Vagina (tissue), 2 donors: ENCODE results near the gene FIBCD1. TPM values are rescaled to one million over a fixed set of nuclear protein-coding genes. Genes with fewer than 3 reads are reported as not detected.

Experiments
- DNase-seq, 2 donors: peaks; one replicate each; pipeline ENCODE4 v3.0.0-alpha.2; 2017; ENCODE audit errors: extremely low spot score in 2 of 2
- H3K27ac ChIP-seq: fragments of 200-600 bp; sonication (generic); one replicate; pipeline ENCODE4 v1.5.1; 2019
- H3K27me3 ChIP-seq: fragments of 200-600 bp; sonication (generic); one replicate; pipeline ENCODE4 v1.5.1; 2019
- H3K36me3 ChIP-seq, 2 donors: fragments of 200-600 bp; sonication (generic); one replicate each; pipeline ENCODE4 v1.5.1; 2017 to 2019
- H3K4me1 ChIP-seq: fragments of 200-600 bp; sonication (generic); one replicate; pipeline ENCODE4 v1.5.1; 2019
- H3K4me3 ChIP-seq, 2 donors: fragments of 200-600 bp; sonication (generic); 1 replicate in 1 of 2; 2 replicates in 1 of 2; pipeline ENCODE4 v1.5.1; 2016 to 2019
- H3K9me3 ChIP-seq: fragments of 200-600 bp; sonication (generic); one replicate; pipeline ENCODE4 v1.5.1; 2019
- CTCF ChIP-seq, 3 experiments: fragments of 450-650 bp in 2 of 3; fragments of 200-600 bp in 1 of 3; sonication (generic) in 1 of 3; IDR thresholded peaks; one replicate each; pipeline ENCODE4 v1.5.1; 2017 to 2019; ENCODE audit warnings: antibody characterized with exemption in 3 of 3, mild to moderate bottlenecking in 2 of 3, moderate library complexity in 2 of 3
- POLR2A ChIP-seq, 2 donors: fragments of 450-650 bp; IDR thresholded peaks; one replicate each; pipeline ENCODE4 v1.6.1; 2017; ENCODE audit warnings: antibody characterized with exemption in 2 of 2, mild to moderate bottlenecking in 2 of 2, moderate library complexity in 2 of 2
- POLR2AphosphoS5 ChIP-seq, 2 donors: sonication (generic); formaldehyde crosslinking; IDR thresholded peaks; one replicate each; pipeline ENCODE4 v1.9.0; 2017; ENCODE audit warnings: antibody characterized with exemption in 2 of 2, mild to moderate bottlenecking in 2 of 2, low read depth in 1 of 2; ENCODE audit not compliant: insufficient read depth in 1 of 2
- intact Hi-C: fragments of 100-400 bp; cut with DNase I; formaldehyde crosslinking; loops from one replicate; pipeline ENCODE4 v1.15.1; 2023
- total RNA-seq: library from RNA; depleted of rRNA; stranded (reverse); fragments of >200 nt; gene quantifications from one replicate; pipeline ENCODE4 v1.2.3, GENCODE V29; 2016

The FIBCD1 gene
- total RNA-seq, 1 donor from 2014 or later, result not detected

GRCh38 chr9:130982636-130983358 is 43.8 kb upstream of the FIBCD1 start:
- H3K27me3 ChIP-seq, result no peaks in the 10 kb centered on the region
- no peaks in the 10 kb centered on the region for H3K9me3 ChIP-seq
- no peaks in the 10 kb centered on the region for H3K4me1 ChIP-seq
- no peak for DNase-seq
- intact Hi-C loops, result no loop called here
- TF ChIP-seq POLR2A (IDR thresholded peaks at IDR 0.05) (no peak), POLR2AphosphoS5 (IDR thresholded peaks at IDR 0.05; ENCODE audit: insufficient read depth in 1 of 2, low read depth in 1 of 2) (no peak), CTCF (IDR thresholded peaks at IDR 0.05) (no peak)
- H3K36me3 ChIP-seq, result no peaks in the 10 kb centered on the region
- no peak overlapping the region for H3K27ac ChIP-seq
- H3K4me3 ChIP-seq, result no peak overlapping the region

- TF ChIP-seq POLR2AphosphoS5 (IDR thresholded peaks at IDR 0.05; ENCODE audit: insufficient read depth in 1 of 2, low read depth in 1 of 2) (no peak), CTCF (IDR thresholded peaks at IDR 0.05) (no peak), POLR2A (IDR thresholded peaks at IDR 0.05) (no peak)
- intact Hi-C loops, result no loop called here
Measured at GRCh38 chr9:130981756-130982137, 42.7 kb upstream of the FIBCD1 start.

GRCh38 chr9:130981002-130981755 is 42.1 kb upstream of the FIBCD1 start:
- Histone ChIP-seq H3K27me3 (no peaks in the 10 kb centered on the region), H3K4me3 (no peak overlapping the region), H3K27ac (no peak overlapping the region), H3K4me1 (no peaks in the 10 kb centered on the region), H3K36me3 (no peaks in the 10 kb centered on the region), H3K9me3 (no peaks in the 10 kb centered on the region)
- no peak for TF ChIP-seq POLR2A (IDR thresholded peaks at IDR 0.05)
- no peak for TF ChIP-seq POLR2AphosphoS5 (IDR thresholded peaks at IDR 0.05; ENCODE audit: insufficient read depth in 1 of 2, low read depth in 1 of 2)
- TF ChIP-seq CTCF (IDR thresholded peaks at IDR 0.05), result no peak
- DNase-seq, result no peak
- intact Hi-C loops, result no loop called here

More at GRCh38 chr9:130981756-130982137, 42.7 kb upstream of the FIBCD1 start:
- no peak for DNase-seq
- Histone ChIP-seq H3K4me3 (no peak overlapping the region), H3K36me3 (no peaks in the 10 kb centered on the region), H3K27me3 (no peaks in the 10 kb centered on the region), H3K9me3 (no peaks in the 10 kb centered on the region), H3K4me1 (no peaks in the 10 kb centered on the region), H3K27ac (no peak overlapping the region)

GRCh38 chr9:130980526-130980925 is 41.5 kb upstream of the FIBCD1 start:
- Histone ChIP-seq H3K9me3 (no peaks in the 10 kb centered on the region), H3K4me1 (no peaks in the 10 kb centered on the region), H3K36me3 (no peaks in the 10 kb centered on the region), H3K27ac (no peak overlapping the region), H3K4me3 (no peak overlapping the region), H3K27me3 (no peaks in the 10 kb centered on the region)
- DNase-seq, result no peak
- TF ChIP-seq POLR2AphosphoS5 (IDR thresholded peaks at IDR 0.05; ENCODE audit: insufficient read depth in 1 of 2, low read depth in 1 of 2) (no peak), CTCF (IDR thresholded peaks at IDR 0.05) (no peak), POLR2A (IDR thresholded peaks at IDR 0.05) (no peak)
- intact Hi-C loops, result no loop called here
